Urothelium cell line (cell line): ENCODE measurements around the gene MAN2B1.
"Not testable (repeated sequence)": the region's sequence is repeated elsewhere in the genome, so short reads cannot be mapped to it uniquely, and the experiment has no call there.

Source experiments
- DNase-seq: peaks from one replicate; pipeline ENCODE4 v3.0.0; 2011; ENCODE audit warnings: low spot score, mixed read lengths
- FAIRE-seq: peaks from 2 replicates; lab custom pipeline; 2011; peaks lifted over from hg19 to GRCh38; lab: Jason Lieb, UNC

MAN2B1 gene

DNA sequence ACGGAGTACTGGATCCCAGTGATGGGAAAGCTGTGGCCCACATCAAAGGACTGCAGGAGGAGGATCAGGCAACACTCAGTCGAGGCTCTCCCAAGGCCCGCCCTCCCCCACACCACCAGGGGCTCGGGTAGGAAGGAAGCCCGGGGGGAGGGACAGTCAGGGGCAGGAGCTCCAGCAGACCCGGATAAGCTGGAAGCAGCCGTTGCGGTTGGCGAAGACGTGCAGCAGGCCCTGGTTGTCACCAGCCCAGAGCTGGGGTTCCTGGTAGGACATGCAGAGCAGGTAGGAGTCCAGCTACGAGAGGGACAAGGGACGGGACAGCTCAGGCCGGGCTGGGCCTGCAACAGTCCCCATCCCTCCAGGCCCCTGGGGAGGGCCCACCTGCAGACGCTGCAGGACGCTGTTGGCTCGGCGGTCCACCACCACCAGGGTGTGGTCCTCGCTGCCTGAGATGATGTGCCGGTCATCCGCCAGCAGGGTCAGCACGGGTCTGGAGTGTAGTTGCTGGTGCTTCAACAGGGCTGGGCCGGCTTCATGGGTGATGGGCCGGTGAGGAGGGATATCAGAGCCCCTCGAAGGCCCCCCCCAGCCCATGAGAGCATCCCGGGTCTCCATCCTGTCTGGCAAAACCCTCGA lies 23.2 kb upstream of the MAN2B1 start:
- FAIRE-seq: no peak
- DNase-seq: no peak

DNA sequence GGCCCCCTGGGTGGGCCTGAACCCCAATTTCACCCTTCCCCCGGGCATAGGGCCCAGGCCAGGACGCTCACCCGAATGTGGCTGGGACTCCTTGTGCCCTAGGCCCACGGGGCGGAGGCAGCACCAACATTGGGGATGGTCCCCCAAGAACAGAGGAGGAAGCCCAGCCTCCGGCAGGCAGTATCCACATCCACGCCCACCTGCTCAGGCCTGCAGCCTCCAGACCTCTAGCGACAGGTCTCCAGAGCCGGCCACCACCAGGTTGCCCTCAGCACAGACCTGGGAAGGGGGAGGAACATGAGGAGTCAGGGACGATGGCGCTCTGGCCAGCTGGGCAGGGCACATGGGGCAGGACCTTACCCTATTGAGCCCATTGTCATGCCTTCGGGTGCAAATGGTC lies 22.5 kb upstream of the MAN2B1 start:
- no peak for FAIRE-seq
- DNase-seq: no peak

DNA sequence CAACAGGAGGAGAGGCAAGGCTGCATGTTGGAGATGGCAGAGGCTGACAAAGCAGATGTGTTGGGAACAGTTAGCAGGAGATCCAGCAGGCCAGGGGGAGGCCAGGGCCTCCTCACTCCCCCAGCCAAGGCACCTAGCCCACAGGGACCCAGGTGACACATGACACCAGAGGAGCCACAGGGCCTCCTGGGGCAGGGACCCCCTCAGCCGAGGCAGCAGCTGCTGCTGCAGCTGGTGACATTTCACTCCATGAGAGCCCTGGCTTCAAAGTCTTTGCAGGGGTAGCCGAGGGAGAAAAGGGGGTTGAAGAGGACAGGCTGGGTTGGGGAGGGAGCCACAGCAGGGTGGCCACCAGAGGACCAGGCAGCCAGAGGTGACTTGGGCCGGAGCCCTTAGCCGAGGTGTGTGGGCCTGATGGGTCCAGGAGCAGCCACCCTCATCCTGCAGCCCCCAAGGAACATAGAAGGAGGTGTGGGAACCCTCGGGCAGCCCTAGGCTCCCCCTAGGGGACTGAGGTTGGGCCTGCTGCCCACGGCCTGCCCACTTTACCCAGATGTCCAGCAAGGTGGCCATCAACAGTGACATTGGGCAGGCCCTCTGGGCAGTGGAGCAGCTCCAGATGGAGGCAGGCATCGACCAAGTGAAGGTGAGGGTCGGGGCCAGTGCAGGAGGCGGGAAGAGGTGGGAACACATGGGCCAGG lies 21.1 kb upstream of the MAN2B1 start, which contains the start of gene GNG14:
TSS of gene GNG14 (plus strand) at position 503 of the 701 bp plus-strand sequence. CDS start at position 554, 51 bp downstream.
- DNase-seq (no peak), FAIRE-seq (no peak)

DNA sequence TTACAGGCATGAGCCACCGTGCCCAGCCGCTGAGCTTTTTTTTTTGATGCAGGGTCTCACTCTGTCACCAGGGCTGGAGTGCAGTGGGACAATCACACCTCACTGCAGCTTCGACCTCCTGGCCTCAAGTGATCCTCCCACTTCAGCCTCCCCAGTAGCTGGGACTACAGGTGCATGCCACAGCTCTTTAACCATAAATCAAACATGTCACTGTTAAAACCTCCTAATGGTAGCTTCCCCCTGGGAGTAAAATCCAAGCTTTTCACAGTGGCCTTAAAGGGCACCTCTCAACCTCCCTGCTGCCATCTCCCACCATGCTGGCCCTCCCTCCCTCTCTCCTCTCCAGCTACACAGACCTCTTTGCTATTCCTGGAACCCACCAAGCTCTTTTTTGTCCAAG lies 19.3 kb upstream of the MAN2B1 start:
- DNase-seq: no peak
- FAIRE-seq: no peak

DNA sequence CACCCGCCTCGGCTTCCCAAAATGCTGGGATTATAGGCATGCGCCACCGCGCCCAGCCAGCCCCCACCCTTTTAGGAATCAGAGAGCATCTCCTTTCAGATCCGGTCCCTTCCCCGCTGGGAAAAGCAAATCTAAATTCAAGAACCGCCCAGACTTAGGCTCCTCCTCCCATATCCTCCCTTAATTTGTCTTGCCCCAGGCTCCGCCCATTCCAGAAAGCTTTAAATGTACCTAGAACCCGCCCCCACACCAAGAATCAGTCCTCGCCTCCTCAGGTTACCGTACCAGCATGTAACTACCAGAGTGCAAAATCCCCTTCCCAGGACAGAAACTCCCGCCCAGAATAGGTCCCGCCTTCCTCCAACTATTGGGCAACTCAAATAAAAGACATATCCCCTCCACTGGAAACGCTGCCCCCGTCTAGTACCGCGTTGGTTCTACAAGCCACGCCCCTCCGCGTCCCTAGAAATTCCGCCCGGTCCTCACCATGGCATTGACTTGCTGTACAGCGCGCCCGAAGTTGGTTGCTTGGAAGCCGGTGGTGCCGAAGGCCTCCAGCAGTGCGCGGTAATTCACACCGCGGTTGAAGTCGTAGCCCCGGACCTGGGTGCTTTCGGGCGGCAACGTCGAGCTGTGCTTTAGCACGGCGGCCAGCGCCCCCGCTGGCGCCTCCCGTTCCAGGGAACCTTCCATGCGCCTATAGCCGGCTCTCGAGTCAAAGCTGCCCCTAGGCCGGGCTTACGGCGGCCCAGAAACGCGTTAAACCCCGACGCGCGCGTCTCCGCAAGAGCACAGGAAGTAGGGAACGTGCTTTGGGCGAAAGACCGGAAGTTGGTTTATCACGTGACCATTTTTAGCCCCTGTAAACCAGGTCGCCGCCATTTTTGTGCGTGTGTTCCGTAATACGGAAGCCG lies 14.8 kb upstream of the MAN2B1 start, which contains the start of gene DHPS:
TSS of gene DHPS (minus strand) at position 807 of the 914 bp plus-strand sequence. CDS start at position 693, 114 bp downstream.
- FAIRE-seq: no peak
- DNase-seq: peak; percentile 85

DNA sequence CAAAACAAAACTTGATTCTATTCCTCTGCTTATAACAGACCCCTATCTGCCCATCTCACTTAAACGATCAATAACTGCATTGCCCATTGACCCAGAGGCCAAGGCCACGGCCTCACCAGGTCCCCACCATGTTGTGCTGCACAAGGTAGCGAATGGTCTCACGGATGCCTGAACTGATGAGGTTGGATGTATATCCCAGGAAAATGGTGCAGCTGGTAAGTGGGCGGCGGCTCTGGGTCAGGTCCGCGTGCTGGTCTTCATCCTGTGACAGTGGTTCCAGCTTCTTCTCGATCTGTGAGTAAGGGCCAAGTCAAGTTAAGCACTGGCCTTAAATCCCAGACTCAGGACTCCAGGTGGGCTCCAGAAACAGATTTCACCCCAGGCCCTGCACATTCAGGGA lies 13.5 kb upstream of the MAN2B1 start:
- DNase-seq (no peak), FAIRE-seq (no peak)

DNA sequence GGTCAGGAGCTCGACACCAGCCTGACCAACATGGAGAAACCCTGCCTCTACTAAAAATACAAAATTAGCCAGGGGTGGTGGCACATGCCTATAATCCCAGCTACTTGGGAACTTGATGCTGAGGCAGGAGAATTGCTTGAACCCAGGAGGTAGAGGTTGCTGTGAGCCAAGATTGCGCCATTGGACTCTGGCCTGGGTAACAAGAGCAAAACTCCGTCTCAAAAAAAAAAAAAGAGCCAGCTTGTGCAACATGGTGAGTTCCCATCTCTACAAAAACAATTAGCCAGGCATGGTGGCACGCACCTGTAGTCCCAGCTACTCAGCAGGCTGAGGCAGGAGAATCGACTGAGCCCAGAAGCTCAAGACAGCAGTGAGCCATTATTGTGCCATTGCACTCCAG lies 11.5 kb upstream of the MAN2B1 start:
- FAIRE-seq, DNase-seq: not testable (repeated sequence)

DNA sequence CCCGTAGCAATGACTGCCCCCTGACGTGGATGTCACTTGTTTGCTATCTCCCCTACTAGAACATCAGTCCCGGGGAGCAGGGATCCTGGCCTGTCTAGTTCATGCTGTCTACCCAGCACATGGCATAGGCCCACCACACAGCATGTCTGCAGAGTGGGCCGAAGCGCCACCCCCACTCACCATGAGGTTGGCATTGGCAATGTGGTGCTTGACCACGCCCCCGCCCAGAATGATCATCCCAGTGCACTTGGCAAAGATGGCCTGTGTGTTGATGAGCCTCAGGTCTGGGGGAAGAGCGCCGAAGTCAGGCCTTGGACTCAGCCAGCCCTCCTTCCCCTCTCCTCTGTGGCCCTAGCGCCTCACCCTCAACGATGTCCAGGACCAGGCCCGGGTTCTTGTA lies 10.4 kb upstream of the MAN2B1 start:
- FAIRE-seq (no peak), DNase-seq (no peak)

DNA sequence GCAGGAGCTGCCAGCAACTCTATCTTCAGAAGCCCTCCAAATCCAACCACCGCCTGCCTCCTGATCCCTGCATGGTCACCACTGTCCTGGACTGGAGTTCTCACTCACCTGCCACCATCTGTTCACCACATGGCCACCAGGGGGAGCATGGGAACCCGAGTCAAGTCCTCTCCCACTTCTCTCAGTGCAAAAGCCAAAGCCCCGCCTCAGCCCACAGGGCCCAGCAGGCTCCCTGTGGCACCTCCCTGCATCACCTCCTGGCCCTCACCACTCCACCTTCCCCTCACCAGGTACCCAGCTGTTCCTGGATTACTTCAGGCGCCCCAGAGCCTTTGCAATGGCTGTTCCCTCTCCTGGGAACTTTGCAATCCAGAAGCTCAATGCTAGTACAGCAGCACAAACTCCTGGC lies 9.8 kb upstream of the MAN2B1 start:
- DNase-seq (peak; percentile 75), FAIRE-seq (no peak)

DNA sequence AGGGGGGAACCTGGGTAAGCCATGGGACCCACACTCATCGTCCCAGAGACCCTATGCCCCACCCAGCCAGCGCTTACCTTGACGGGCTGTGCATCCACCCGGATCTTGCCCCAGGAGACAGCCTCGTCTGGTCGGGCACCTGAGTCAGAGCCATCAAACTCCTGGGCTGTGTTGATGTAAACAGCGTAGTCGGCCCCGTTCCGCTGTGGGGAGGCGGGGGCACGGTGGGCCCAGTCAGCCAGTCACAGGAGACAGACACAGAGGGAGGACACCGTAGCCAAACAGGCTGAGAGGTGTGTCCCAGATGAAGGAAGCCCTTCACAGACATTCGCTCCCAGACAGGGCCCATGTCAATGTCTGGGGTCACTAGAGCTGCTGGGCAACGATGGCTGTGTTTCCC lies 9.4 kb upstream of the MAN2B1 start:
- DNase-seq (no peak), FAIRE-seq (no peak)

DNA sequence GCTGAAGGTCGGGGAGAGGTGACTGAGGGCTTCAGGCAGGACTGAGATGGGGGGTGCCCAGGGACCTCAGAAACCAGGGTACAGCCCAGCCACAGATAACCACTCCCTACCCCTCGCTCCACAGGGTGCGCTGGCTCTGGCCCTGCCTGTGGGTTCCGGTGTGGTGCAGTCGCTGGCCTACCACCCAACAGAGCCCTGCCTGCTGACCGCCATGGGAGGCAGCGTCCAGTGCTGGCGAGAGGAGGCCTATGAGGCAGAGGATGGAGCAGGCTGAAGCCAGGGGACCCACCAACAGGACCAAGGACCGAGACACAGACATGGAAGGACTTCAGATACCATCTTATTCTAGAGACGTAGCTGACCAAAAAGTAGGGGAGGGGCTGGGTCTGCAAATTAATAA lies 8.9 kb upstream of the MAN2B1 start:
- FAIRE-seq: no peak

DNA sequence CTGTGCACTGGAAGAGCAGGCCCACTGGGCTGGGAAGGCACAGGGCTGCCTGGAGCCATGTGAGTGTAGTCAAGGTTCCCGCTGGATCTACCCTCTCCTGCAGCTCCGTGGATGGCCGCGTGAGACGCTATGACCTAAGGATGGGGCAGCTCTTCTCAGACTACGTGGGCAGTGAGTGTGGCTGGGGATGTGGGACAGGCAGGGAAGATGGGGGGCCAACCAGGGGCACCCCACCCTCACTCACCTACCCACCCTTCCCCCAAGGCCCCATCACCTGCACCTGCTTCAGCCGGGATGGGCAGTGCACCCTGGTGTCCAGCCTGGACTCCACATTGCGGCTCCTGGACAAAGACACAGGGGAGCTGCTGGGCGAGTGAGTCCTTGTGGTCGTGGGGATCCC lies 6.2 kb upstream of the MAN2B1 start:
- FAIRE-seq: no peak
- DNase-seq: no peak

More for the DNA sequence above, 8.9 kb upstream of the MAN2B1 start:
- no peak for DNase-seq

DNA sequence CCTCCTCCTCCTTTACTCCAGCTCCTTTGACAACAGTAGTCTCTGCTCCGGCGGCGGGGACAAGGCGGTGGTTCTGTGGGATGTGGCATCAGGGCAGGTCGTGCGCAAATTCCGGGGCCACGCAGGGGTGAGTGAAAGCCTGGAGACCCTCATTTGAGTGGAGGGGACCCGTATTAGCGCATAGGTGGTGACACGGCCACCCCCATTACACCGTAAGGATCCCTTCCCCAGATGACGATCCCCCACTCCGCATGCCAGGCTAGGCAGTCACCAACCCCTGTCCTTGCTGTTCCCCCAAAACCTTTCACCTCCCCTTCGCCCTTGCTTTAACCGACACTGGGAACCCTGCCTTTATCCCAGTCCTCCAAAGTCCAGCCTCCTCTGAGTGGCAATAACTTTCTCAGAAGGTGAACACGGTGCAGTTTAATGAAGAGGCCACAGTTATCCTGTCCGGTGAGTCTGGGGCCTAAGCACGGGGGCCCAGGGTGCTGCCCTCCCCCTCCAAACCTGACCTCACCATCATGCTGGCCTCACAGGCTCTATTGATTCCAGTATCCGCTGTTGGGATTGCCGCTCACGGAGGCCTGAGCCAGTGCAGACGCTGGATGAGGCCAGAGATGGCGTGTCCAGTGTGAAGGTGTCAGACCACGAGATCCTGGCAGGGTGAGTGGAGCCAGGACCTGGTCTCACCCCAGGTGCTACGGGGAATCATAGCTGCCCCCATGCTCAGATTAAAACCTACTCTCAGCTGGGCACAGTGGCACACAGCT lies 3.8 kb upstream of the MAN2B1 start:
- DNase-seq: no peak

DNA sequence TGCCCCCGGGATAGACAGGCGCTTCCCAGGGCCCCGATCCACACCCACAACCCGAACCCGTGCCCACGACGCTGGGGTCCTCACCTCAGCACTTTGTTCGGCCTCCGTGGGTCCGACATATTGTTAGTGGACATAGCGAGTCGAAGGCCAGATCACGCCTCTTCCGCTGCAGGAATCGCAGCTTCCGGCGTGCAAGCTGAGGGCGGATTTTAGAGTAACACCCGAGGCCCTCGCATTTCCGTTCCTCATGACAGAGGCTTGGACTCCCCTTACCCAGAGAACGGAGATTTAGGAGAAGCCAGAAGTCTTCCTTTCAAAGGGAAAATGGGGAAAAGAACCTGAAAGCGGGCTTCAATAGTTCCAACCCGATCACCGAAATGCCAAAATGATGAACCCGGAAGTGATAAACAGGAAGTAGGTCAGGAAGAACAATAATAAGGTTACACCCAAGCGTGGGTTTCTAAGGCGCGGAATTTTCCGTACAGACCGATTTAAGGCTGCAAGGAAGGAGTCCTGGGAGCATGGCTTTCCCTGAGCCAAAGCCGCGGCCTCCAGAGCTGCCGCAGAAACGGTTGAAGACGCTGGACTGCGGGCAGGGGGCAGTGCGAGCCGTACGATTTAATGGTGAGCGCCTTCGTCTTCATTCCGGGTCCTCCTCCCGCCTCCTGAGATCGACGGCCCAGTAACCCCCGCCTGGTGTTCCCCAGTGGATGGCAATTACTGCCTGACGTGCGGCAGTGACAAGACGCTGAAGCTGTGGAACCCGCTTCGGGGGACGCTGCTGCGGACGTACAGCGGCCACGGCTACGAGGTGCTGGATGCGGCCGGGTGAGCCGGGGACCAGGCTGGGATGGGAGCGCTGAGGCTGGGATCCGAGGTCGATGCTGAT lies 3.0 kb upstream of the MAN2B1 start:
- no peak for FAIRE-seq
- peak; percentile 68 for DNase-seq

More for the DNA sequence above, 3.8 kb upstream of the MAN2B1 start:
- FAIRE-seq: no peak

DNA sequence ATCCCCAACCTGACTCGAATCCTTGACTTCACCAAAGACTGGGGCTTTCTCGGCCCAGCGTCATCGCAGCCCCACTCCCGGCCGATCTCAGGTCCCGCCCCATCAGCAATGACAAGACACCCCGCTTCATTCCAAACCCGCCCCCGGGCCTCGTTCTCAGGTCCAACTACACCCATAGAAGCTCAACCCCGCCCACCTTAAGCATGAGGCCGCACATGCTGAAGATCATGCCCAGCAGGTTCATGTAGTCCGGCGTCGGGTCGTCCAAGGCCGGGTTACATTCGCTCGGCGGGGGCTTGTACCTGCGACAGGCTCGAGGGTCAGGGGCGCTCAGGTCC lies 2.4 kb upstream of the MAN2B1 start:
- DNase-seq: no peak
- FAIRE-seq: no peak

DNA sequence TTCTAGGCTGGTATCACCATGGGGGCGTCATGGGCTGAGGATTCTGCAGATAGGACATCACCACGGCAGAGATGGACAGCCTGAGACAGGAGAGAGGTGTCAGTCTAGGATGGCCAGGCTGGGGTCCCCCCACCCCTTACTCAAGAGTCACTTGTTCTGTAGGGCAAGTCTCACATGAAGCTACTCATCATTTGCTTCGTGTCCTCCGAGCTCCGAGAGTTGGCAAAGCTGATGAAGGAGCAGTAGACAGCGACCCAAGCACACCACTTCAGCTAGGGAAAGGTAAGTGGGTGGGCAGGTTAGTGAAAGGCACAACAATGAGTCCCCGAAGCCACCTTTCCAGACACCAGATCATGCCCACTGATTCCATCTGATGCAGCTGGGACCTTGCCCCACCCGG lies 1.8 kb upstream of the MAN2B1 start:
- FAIRE-seq: no peak
- no peak for DNase-seq

DNA sequence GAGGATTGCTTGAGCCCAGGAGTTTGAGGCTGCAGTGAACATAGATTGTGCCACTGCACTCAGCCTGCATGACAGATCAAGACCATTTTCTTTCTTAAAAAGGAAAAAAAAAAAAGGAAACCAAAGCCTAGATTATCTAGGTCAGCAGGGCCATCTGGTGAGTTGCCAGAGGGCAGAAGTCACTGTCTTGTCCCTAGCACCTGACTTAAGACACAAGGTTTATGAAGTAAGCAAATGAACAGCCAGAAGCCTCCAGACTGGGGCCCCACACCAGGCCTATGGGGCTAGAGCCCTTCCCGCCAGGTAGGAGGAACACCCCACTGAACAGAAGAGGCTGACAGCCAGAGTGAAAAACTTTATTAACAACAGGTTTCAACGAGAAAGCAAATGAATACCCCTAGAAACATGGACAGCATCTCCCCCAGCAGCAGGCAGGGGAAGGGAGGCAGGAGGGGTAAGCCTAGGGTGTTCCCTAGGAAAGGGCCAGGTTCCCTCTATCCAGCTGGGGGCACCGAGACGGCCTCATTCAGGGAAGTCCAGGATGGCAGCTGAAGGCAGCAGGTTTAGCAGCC lies 1.3 kb upstream of the MAN2B1 start:
- FAIRE-seq: no peak

DNA sequence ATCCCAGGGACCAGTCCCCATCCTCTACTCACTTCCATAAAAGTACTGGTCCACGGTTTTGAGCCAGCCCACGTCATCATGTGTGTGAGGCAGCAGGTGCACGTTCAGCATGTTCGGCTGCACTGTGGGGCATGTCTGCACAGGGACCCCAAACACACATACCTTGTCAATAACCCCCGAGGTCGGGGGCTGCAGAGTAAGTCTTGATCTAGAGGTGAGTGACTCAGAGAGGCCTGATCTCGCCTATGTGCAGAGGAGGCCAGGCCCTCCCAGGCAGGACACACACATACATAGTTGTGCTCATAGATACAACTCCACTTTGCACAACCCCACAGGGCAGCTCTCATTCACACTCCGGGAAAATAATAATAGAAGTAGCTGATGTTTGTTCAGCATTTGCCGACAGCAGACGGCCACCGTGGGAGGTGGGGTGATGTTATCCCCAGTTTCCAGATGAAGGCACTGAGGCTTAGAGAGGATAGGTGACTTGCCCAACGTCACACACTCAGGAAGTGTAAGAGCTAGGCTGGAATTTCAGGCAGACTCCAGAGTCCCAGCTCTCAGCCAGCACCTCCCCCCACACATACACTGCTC lies 774 bp downstream of the MAN2B1 start:
- DNase-seq: no peak
- no peak for FAIRE-seq

More for the DNA sequence above, 1.3 kb upstream of the MAN2B1 start:
- no peak for DNase-seq

DNA sequence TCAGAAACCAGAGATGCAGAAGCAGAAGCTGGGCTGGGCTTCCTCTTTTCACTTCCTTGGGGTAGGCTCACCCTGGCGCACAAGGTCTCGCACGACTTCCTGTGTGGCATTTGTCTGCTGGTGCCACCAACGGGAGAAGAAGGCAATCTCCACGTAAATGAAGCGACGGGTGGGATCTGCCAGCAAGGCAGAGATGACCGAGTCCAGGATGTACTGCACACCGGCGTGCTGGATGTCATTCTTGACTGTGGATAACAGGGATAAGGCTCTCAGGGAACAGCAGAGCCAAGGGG lies 1.3 kb downstream of the MAN2B1 start:
- DNase-seq: no peak
- no peak for FAIRE-seq
